Type B pancreatic cell (in vitro differentiated cells): Measurements from ENCODE around the gene FMNL2. TPM values are rescaled to one million over a fixed set of nuclear protein-coding genes. Genes with fewer than 3 reads are reported as not detected.

Experiments used
- DNase-seq: peaks from one replicate; pipeline ENCODE4 v3.0.0; 2021; ENCODE audit warnings: mixed read lengths; ENCODE audit not compliant: unreplicated experiment; ENCODE audit errors: extremely low spot score
- H3K27ac Mint-ChIP-seq: 2 replicates; pipeline ENCODE4 v1.8.0; 2021; ENCODE audit warnings: mild to moderate bottlenecking, mixed read lengths
- H3K27me3 Mint-ChIP-seq: 2 replicates; pipeline ENCODE4 v1.8.0; 2021; ENCODE audit warnings: mixed read lengths
- H3K36me3 Mint-ChIP-seq: 2 replicates; pipeline ENCODE4 v1.8.0; 2021; ENCODE audit warnings: mixed read lengths
- H3K4me1 Mint-ChIP-seq: one replicate; pipeline ENCODE4 v1.8.0; 2021; ENCODE audit warnings: mixed read lengths; ENCODE audit not compliant: unreplicated experiment
- H3K4me3 Mint-ChIP-seq: 2 replicates; pipeline ENCODE4 v1.8.0; 2021; ENCODE audit warnings: mild to moderate bottlenecking, mixed read lengths
- H3K9me3 Mint-ChIP-seq: 2 replicates; pipeline ENCODE4 v1.8.0; 2021; ENCODE audit warnings: mixed read lengths
- CTCF ChIP-seq: fragments of 200-600 bp; sonication (generic); conservative IDR thresholded peaks from 2 replicates; pipeline ENCODE4 v1.5.0; 2021; ENCODE audit warnings: antibody characterized with exemption, mild to moderate bottlenecking
- total RNA-seq: library from RNA; stranded (reverse); gene quantifications from 2 replicates; pipeline ENCODE4 v1.2.1, GENCODE V29; 2021; ENCODE audit warnings: low replicate concordance

FMNL2 gene
- total RNA-seq, 1 donor from 2014 or later = 62.1 TPM

DNA sequence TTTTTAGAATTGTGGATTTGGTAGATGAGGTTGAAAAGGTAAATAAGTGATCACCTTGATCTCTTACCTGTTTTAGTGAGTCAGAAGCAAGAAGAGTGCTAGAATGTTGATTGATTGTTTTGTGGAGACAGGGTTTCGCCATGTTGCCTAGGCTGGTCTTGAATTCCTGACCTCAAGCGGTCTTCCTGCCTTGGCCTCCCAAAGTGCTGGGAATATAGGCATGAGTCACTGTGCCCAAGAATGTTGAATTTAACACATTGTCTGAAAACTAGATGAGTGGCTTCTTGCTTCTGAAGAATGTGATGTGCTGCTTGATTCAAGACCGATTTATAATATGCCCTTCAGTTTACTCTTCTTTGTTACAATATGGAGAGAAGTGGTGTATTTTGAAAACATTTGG is 121.3 kb downstream of the FMNL2 start:
- Mint-ChIP-seq H3K4me1 (peaks cover 33% of the 10 kb centered on the region), H3K36me3 (peaks cover 17% of the 10 kb centered on the region), H3K27ac (no peak overlapping the region), H3K9me3 (peaks cover 12% of the 10 kb centered on the region), H3K4me3 (no peak overlapping the region), H3K27me3 (no peaks in the 10 kb centered on the region)
- no peak for TF ChIP-seq CTCF
- DNase-seq = no peak

- peaks cover 12% of the 10 kb centered on the region for H3K9me3 Mint-ChIP-seq
- no peak for TF ChIP-seq CTCF
- no peak for DNase-seq
- H3K4me1 Mint-ChIP-seq = peaks cover 27% of the 10 kb centered on the region
- H3K27me3 Mint-ChIP-seq = no peaks in the 10 kb centered on the region
- H3K27ac Mint-ChIP-seq = no peak overlapping the region
- peaks cover 13% of the 10 kb centered on the region for H3K36me3 Mint-ChIP-seq
- H3K4me3 Mint-ChIP-seq = no peak overlapping the region
These were observed 123.5 kb downstream of the FMNL2 start for GRCh38 chr2:152458441-152458940.

DNA sequence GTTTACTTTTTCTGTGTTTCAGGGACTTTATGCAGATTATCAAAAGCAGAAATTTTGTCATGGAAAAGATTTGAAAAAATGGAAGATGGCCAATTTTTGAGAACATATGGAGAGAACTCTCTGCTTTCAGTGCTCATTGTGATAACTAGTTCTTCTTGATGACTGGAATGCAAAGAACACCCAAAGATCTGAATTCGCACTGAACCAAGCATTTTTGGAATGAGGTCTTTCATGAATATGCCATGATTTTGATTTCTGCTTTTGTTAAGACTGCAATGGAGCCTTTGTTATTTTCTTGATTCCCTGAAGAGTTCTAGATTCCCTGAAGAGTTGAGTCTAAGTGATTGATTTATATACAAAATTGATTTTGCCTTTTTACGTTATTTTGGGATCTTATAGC is 124.1 kb downstream of the FMNL2 start:
- TF ChIP-seq CTCF = no peak
- Mint-ChIP-seq H3K4me1 (peaks cover 27% of the 10 kb centered on the region), H3K36me3 (peaks cover 13% of the 10 kb centered on the region), H3K27ac (no peak overlapping the region), H3K27me3 (no peaks in the 10 kb centered on the region), H3K9me3 (peaks cover 12% of the 10 kb centered on the region), H3K4me3 (no peak overlapping the region)
- no peak for DNase-seq

DNA sequence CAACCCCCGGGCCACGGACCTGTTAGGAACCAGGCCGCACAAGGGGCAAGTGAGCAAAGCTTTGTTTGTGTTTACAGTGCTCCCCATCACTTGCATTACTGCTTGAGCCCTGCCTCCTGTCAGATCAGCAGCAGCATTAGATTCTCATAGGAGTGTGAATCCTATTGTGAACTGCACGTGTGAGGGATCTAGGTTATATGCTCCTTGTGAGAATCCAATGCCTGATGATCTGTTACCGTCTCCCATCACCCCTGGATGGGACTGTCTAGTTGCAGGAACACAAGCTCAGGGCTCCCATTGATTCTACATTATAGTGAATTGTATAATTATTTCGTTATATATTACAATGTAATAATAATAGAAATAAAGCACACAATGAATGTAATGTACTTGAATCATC is 125.6 kb downstream of the FMNL2 start:
- DNase-seq = no peak
- Mint-ChIP-seq H3K36me3 (peaks cover 5% of the 10 kb centered on the region), H3K4me1 (peaks cover 33% of the 10 kb centered on the region), H3K9me3 (peaks cover 12% of the 10 kb centered on the region), H3K27ac (no peak overlapping the region), H3K27me3 (no peaks in the 10 kb centered on the region), H3K4me3 (no peak overlapping the region)
- TF ChIP-seq CTCF = no peak

DNA sequence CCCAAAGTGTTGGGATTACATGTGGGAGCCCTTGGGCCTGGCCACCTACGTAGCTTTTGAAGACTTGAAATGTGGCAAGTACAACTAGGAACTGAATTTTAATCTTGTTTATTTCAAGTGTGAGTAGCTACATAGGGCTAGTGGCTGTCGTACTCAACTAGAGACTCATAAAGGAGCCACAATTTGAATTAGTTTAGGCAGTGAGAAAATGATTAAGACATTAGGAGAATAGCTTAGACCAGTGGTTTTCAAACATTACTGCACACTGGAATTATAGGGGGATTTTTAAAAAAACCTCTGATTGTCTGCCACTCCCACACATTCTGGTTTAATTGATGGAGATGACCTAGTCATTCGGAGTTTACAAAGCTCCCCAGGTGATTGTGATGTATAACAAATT is 127.1 kb downstream of the FMNL2 start:
- TF ChIP-seq CTCF = no peak
- Mint-ChIP-seq H3K27ac (no peak overlapping the region), H3K27me3 (no peaks in the 10 kb centered on the region), H3K36me3 (peaks cover 5% of the 10 kb centered on the region), H3K9me3 (peaks cover 12% of the 10 kb centered on the region), H3K4me1 (peaks cover 36% of the 10 kb centered on the region), H3K4me3 (no peak overlapping the region)
- no peak for DNase-seq

DNA sequence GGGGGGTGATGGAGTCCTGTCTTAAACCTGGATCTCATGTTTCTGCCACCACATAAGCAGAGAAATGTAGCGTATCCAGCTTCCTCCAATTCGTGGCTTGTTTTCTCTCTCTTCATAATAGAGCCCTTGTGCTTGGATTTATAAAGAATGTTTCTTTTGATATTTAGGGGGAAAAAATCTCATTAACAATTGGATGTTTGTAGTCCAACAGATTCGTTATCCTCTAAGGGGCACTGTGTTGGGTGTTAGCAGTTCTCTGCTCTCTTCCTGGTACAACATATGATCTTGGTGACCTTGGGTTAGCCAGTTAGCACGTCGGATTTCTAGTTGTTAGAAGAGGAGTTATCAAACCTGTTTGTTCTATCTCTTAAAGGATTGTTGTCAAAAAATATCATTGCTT is 127.8 kb downstream of the FMNL2 start:
- H3K9me3 Mint-ChIP-seq = peaks cover 12% of the 10 kb centered on the region
- no peak for DNase-seq
- no peaks in the 10 kb centered on the region for H3K27me3 Mint-ChIP-seq
- H3K36me3 Mint-ChIP-seq = peaks cover 5% of the 10 kb centered on the region
- H3K4me3 Mint-ChIP-seq = no peak overlapping the region
- peaks cover 42% of the 10 kb centered on the region for H3K4me1 Mint-ChIP-seq
- TF ChIP-seq CTCF = no peak
- no peak overlapping the region for H3K27ac Mint-ChIP-seq
